Limb (tissue), 2 donors: Measurements from ENCODE around the gene ACR.

Experiments used
- DNase-seq, 2 donors: peaks; one replicate each; pipeline ENCODE4 v3.0.0-alpha.2; 2016; ENCODE audit errors: extremely low spot score in 2 of 2

Gene ACR

DNA sequence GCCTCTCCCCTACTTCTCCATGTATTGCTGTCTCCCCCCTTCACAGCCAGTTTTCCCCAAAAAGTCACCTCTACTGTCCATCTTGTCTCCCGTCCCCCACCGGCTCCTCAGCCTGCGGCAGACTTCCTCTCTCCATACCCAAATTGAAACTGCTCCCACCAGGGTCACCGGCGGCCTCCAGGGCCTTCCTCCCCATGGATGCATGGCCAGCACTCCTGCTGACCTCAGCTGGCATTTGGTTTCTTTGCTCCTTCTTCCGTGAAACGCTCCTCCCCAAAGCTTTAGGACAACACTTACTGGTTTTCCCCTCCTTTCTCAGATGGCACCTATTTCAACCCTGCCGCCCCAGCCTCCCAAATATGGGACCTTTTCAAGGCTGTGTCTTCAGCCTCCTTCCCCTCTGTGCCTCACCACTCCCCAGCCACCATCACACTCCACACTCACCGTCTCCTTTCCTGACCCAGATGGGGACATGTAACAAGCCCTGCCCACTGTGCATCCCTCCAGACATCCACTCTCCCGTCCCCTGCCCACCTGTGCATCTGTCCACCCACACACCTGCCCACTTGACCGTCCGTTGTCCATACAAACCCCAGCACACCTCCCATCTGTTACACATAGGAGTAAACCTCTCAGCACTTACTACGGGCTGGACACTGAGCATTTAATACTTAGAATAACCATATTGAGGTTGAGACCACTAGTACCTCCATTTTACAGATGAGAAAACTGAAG is 21.5 kb upstream of the ACR start:
- DNase-seq = no peak

DNA sequence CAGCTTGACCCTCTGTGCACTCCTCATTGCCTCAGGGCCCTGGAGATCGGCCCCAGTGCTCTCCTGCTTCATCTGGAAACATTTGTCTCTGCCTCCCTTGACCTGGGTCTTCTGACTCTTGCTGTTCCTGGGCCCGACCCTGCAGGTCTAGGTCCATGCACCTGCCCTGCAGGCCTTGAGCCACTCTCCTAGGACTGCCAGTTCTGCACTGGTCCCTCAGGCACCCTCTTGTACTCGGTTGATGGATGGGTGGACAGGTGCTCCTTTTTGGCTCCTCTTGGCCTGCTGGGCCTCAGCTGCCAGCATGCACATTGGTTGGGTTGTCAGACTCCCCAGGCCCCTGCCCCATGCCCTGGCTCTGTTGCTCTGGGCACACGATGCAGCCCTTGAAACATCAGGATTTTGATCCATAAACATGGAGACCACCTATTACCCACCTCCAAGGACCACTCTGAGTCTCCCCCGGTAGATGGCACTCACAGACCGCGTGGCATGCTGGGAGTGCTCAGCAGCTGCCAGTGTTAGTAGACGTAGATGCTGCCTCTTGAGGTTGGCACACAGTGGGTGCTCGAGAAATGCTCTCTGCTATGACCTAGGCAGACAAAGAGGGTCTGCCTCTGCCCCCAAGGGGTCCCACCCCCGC is 20.2 kb upstream of the ACR start:
- no peak for DNase-seq

DNA sequence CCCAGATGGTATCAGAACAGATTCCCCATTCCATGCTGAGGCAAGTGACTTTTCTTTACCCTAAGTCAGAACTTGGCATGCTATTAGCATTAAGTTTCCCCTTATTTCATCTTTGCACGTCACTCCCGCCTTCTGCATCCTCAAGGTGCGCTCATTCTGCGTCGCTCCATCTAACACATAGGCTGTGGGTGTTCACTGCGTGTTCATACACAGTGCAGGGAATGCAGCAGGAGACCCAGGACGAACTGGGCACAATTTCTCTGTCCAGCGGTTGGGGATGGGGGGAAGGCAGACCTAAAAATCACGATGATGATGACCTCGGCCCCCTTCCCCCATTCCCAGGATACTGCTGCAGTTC is 19.7 kb upstream of the ACR start:
- no peak for DNase-seq

DNA sequence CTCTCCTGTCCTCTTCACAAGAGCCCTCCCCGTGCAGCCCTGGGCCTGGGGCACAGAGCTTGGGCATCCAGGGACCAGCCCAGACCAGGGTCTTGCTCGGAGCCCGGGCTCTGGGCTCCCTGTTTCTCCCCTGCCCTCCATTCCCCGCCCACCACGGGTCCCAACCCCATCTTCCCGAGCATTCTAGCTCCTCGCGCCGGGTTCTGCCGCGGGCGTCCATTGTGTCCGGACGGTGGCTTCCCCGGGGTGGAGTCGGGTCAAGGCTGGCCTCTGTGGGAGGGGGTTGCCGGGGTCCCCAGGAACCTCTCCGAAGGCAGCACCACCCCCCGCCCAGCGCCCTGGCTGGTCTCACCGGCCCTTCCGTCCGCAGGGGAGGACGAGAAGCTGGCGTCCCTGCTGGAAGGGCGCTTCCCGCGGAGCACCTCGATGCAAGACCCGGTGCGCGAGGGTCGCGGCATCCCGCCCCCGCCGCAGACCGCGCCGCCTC is 18.1 kb upstream of the ACR start:
- no peak for DNase-seq

DNA sequence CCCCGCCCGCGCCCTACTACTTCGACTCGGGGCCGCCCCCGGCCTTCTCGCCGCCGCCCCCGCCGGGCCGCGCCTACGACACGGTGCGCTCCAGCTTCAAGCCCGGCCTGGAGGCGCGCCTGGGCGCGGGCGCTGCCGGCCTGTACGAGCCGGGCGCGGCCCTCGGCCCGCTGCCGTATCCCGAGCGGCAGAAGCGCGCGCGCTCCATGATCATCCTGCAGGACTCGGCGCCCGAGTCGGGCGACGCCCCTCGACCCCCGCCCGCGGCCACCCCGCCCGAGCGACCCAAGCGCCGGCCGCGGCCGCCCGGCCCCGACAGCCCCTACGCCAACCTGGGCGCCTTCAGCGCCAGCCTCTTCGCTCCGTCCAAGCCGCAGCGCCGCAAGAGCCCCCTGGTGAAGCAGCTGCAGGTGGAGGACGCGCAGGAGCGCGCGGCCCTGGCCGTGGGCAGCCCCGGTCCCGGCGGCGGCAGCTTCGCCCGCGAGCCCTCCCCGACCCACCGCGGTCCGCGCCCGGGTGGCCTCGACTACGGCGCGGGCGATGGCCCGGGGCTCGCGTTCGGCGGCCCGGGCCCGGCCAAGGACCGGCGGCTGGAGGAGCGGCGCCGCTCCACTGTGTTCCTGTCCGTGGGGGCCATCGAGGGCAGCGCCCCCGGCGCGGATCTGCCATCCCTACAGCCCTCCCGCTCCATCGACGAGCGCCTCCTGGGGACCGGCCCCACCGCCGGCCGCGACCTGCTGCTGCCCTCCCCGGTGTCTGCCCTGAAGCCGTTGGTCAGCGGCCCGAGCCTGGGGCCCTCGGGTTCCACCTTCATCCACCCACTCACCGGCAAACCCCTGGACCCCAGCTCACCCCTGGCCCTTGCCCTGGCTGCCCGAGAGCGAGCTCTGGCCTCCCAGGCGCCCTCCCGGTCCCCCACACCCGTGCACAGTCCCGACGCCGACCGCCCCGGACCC is 17.4 kb upstream of the ACR start:
- DNase-seq = no peak

DNA sequence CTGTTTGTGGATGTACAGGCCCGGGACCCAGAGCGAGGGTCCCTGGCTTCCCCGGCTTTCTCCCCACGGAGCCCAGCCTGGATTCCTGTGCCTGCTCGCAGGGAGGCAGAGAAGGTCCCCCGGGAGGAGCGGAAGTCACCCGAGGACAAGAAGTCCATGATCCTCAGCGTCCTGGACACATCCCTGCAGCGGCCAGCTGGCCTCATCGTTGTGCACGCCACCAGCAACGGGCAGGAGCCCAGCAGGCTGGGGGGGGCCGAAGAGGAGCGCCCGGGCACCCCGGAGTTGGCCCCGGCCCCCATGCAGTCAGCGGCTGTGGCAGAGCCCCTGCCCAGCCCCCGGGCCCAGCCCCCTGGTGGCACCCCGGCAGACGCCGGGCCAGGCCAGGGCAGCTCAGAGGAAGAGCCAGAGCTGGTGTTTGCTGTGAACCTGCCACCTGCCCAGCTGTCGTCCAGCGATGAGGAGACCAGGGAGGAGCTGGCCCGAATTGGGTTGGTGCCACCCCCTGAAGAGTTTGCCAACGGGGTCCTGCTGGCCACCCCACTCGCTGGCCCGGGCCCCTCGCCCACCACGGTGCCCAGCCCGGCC is 16.7 kb upstream of the ACR start:
- no peak for DNase-seq

DNA sequence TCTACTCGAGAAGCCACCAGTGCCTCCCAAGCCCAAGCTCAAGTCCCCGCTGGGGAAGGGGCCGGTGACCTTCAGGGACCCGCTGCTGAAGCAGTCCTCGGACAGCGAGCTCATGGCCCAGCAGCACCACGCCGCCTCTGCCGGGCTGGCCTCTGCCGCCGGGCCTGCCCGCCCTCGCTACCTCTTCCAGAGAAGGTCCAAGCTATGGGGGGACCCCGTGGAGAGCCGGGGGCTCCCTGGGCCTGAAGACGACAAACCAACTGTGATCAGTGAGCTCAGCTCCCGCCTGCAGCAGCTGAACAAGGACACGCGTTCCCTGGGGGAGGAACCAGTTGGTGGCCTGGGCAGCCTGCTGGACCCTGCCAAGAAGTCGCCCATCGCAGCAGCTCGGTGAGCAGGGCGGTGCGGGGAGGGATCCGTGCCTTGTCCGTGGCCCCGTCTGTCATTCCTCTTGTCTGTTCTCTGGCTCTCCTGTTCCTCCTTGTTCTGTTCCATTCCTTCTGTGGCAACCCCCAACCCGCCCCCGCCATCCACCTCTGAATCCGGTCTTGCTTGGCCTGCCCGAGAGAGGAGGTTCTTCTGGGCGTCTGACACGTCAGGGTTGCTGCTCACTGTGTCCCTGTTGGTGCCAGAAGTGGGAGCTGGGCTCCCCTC is 15.8 kb upstream of the ACR start:
- no peak for DNase-seq

DNA sequence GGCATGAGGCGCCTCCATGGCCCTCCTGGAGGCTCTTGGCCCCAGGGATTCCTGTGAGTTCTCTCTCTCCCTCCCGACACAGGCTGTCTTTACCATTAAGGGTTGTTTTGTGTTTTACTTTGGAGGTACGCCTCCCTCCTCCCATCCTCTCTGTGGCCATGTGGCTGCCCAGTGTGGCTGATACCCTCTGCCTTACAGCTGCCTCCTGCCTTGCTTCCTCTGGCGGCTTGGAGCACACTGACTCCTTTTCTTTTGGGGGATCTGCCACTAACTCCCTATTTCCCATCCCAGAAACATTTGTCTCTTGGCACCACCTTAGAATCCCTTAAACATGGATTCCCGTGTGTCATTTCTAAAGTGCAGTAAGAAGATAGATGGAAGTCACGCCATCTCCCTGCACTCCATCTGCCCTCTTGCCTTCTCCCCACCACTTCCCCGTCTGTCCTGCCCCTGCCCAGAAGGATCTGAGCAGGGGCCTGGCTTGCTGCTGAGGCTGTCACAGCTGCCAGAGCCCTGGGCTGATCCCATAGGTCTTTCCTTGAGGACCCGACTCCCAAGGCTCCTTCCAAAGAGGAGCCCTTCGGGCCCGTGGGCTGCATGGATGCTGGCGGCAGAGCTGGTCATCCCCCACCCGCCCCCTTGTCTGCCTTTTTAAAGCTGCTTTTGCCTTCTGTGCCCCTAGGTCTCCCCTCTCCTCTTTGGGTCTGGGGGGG is 15.1 kb upstream of the ACR start:
- DNase-seq = no peak

DNA sequence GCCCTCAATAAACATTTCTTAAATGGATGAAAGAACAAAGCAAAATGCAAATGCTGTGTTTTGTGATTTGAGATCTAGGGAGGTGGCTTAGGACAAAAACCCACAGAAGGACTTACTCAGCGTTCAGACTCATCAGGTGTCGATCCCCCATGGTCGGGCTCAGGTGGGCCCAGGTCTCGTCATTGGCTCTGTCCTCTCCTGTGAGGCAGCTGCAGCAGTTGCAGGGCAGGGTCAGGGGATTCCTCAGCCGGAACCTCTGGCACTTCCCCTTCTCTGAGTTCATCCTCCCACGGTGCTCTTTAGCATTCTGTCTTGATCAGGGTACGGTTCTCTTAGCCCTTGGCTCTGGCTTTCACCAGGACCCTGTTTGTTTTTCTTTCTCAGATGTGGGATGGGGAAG is 14.0 kb upstream of the ACR start:
- DNase-seq = no peak

DNA sequence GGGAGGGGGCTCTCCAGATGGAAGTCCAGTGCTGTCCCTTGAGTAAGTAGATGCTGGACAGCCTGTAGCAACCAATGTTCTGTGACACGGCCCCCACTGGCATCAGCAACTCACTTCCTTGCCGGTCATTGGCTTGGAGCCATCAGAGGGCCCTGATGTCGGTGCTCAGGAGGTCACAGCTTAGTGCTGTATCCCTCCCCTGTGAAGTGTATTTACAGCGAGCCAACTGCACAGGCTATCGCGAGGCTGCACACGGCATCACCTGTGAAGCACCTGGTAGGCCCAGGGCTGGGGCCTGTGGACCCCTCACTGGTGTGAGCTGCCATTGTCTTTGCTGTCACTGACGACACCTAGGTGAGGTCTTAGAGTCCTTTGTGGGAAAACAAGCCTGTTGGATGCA is 13.4 kb upstream of the ACR start:
- no peak for DNase-seq

DNA sequence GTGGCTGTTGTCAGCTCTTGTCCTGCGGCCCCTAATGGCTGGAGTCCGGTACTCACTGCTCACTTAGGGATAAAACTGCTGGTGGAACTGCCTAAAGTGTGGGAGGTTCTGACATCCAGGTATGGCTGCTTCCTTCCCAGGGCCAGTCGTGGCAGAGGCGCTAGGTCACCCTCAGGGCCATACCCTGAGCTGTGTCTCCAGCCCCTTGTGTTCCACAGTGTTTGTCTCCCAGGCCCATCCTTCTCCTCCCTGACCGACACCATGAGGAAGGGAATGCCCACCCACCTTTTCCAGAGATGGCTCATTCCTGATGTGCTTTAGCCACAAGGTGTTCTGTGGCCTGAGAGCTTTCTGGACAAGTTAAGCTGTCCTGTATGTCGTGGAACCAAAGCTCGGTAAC is 12.4 kb upstream of the ACR start:
- DNase-seq = no peak

DNA sequence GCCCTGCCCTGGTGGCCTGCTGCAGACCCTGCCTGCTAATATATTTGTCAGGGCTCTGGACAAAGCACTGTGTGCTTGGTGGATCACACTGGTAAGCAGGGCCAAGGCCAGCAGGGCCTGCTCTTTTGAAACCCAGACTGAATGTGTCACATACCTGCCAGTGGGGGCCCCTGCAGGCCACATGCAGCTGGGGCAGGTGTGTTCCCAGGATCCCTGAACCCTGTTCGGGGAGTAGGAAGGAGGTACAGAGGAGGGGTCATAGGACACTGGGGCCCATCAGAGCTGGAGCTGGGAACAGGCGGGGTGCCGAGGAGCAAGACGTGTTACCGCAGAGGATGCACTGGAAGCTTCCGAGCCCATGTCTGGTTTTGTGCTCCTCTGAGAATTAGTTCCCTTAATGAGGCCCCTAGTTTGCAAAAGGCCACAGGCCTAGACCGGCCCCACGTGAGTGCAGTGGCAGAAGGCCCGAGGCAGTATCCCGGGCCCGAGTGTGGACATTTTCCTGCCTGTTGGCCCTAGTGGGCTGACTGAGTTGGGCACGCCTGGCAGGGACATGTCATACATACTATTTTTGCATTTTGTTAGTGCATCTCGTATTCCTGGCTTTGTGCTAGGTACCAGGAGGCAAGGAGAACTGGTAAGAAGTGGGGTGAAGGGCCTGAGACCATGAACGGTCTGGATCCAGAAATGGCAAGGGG is 11.2 kb upstream of the ACR start:
- no peak for DNase-seq

DNA sequence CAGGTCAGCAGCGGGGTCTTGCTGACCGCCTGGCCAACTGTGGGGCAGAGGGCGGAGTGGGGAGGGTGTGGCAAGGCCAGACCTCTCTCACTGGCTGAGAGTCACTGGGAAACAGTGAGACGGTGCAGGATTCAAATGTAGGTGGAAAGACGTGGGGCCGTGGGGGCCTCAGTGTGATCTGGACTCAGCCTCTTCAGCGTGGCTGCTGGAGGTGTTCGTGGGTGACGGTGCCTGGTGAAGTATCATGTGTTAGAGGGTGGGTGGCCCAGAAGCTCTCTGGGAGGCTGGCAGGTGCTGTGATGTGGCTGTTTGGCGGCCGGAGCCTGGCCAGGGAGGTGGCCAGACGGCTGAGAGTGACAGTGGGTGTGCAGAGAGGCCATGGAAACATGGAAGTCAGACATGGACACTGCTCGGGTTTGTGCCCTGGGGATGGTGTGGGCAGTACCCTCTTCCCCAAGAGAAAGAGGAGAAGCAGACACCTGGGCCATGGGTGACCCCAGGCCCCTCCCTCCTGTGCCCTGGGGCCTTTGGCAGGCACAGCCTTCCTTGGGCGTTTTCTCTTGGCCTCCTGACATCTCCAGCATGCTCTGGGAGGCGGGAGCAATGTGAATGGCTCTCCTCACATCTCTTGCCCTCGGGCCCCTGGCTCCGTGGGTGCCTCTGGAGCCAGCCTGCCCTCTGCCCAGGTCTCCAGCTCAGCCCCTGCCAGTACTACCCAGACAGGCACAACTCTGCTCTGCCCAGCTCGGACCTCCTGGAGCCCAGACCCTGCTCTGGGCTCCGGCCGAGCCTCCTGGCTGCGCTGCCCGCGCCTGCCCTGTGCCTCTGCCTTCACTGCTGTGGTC is 10.1 kb upstream of the ACR start:
- no peak for DNase-seq

DNA sequence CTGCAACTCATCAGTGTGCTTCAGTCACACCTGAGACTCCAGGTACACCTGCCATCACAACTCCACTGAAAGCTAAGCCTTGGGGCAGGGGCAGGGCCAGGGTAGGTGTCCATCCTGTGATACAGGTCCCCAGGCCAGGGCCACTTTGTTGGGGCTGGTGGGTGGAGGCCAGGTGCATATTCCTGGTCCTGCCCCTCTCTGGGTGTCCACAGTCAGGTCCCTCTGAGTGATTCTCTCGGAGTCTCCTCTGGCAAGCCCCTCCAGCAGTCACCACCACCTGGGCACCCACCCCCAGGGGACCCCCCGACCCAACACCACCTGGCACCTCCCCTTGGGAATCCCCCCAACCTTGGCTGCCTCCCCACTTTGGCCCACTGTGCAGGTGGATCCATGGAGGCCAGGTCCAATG is 9.5 kb upstream of the ACR start:
- DNase-seq = no peak

DNA sequence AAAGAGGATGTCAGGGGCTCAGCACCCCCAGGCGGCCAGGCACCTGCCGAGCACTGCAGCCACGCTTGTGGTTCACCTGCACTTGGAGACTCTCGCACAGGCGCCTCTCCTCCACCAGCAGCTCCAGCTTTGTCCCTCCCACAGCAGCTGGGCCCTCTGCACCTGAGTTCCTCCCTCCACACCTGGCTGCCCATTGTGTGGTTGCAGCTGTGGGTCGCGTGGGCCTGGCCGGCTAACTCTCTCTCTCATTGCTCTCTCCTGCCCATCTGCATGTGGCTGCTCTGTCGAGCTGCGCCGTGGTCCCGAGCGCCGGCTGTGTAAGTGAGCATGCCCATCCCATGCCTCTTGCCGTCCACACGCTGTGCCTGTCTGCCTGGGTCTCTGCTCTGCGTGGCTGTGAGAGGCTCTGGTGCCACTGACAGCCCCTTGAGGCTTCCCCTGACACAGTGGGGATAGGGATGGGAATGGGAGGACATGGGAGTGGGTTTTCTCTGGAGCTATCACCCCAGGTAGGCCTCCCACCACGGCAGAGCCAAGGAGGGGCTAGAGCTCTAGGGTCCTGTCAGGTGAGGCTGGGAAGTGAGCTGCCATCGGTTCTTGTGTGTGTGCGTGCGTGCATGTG is 8.5 kb upstream of the ACR start:
- DNase-seq = no peak

DNA sequence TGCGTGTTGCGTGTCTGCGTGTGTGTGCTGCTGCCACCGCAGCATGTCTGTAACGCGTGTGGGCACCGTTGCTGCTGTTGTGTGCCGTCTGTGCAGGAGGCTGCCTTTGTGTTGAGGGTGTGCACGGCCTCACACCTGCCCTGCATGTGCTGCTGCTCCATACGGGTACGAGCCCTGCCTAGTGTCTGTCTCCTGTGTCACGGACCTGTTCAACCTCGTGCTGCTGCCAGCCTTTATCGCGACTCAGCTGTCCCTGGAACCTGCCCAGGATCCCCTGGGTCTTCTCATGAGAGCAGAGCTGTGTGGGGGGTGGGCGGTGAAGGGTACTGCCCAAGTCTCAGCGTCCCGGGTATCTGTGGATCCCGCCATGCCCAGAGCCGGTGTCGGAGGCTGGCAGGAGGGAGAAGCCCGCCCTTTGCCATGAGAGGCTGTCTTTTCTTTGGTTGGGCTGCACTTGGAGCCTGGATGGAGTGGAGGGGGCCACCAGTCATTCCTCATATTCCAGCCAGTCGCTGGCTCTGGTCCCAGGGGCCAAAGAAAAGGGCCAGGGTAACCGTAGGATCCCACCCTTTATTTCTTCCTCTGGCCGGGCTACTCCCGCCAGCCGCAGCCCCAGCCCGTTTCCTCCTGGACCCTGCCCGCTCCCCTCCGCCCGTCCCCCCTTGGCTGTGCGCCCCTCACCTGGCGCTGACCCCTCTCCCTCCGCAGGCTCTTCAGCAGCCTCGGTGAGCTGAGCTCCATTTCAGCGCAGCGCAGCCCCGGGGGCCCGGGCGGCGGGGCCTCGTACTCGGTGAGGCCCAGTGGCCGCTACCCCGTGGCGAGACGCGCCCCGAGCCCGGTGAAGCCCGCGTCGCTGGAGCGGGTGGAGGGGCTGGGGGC is 7.8 kb upstream of the ACR start:
- no peak for DNase-seq

DNA sequence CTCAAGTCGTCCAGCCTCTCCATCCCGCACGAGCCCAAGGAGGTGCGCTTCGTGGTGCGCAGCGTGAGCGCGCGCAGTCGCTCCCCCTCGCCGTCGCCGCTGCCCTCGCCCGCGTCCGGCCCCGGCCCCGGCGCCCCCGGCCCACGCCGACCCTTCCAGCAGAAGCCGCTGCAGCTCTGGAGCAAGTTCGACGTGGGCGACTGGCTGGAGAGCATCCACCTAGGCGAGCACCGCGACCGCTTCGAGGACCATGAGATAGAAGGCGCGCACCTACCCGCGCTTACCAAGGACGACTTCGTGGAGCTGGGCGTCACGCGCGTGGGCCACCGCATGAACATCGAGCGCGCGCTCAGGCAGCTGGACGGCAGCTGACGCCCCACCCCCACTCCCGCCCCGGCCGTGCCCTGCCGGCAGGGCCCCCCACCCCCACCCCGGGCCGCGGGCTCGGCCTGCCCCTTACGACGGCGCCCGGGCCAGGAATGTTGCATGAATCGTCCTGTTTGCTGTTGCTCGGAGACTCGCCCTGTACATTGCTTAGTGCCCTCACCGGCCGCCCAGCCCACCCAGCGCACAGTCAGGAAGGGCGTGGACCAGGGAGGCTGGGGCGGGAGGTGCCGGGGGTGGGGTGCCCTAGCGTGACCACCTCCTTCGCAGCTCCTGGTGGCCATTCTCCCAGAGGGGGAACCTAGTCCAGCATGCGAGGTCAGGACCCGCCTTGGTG is 6.9 kb upstream of the ACR start:
- DNase-seq = no peak
